Measurements from ENCODE around the gene PLEKHA5. TPM values are rescaled to one million over a fixed set of nuclear protein-coding genes. Genes with fewer than 3 reads are reported as not detected.

Gene PLEKHA5
- polyA plus RNA-seq, 3 donors: 0.35 to 0.79 (median 0.41) TPM

DNA sequence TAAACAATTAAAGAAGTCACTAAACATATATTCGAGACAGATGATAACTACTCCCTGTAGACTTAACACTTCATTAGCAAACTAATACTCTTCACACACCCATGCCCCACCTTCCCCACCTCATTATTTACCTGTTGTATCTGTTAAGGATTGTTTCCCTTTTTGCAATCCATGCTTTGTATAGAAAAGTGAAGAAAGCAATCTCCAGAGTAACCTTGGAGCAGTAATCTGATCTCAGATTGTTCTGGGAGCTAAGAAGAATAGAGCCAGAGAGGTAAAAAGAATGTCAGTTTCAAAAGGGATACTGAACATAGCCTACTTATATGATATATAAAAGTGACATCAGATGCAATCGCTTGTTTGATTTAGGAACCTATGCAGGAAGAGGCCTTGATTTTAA lies 37.4 kb downstream of the PLEKHA5 start:
- H3K36me3 ChIP-seq (replicated peaks in 1 of 2; ENCODE audit: control insufficient read depth in 1 of 2, insufficient read depth in 2 of 2, low read length in 2 of 2): no peaks in the 10 kb centered on the region
- H3K36me3 Mint-ChIP-seq: no peaks in the 10 kb centered on the region
- no peak overlapping the region for H3K4me3 ChIP-seq (replicated peaks in 1 of 3; ENCODE audit: low read depth in 2 of 3, low read length in 3 of 3)
- no peak overlapping the region for H3K27ac Mint-ChIP-seq
- no peak overlapping the region for H3K4me2 ChIP-seq (replicated peaks; ENCODE audit: extremely low read depth, low read length, poor library complexity, severe bottlenecking)
- peaks cover 0 to 3% (median 0%) of the 10 kb centered on the region in 7 donors for H3K9me3 Mint-ChIP-seq
- no peak overlapping the region for H3K27ac ChIP-seq (ENCODE audit: low read depth in 1 of 2, low read length in 2 of 2)
- intact Hi-C loops (cut with micrococcal nuclease): no loop called here
- H3K79me2 ChIP-seq (ENCODE audit: insufficient read depth, low read length): no peaks in the 10 kb centered on the region
- no peak overlapping the region for H3K4me3 Mint-ChIP-seq
- H4K20me1 ChIP-seq (ENCODE audit: insufficient read depth, low read length): no peaks in the 10 kb centered on the region
- no peaks in the 10 kb centered on the region for H3K9me3 ChIP-seq (replicated peaks in 1 of 2; ENCODE audit: control insufficient read depth in 1 of 2, insufficient read depth in 1 of 2, low read length in 2 of 2)
- no peaks in the 10 kb centered on the region for H3K4me1 ChIP-seq (ENCODE audit: control insufficient read depth in 1 of 2, insufficient read depth in 2 of 2, low read length in 2 of 2)
- no peaks in the 10 kb centered on the region for H3K27me3 ChIP-seq (ENCODE audit: control insufficient read depth in 2 of 2, insufficient read depth in 2 of 2, low read length in 2 of 2)
- WGBS (ENCODE audit: insufficient coverage): no CpG with 5 or more reads among the region's 2 CpGs
- DNase-seq: no peak
- TF ChIP-seq, protein P1, sequence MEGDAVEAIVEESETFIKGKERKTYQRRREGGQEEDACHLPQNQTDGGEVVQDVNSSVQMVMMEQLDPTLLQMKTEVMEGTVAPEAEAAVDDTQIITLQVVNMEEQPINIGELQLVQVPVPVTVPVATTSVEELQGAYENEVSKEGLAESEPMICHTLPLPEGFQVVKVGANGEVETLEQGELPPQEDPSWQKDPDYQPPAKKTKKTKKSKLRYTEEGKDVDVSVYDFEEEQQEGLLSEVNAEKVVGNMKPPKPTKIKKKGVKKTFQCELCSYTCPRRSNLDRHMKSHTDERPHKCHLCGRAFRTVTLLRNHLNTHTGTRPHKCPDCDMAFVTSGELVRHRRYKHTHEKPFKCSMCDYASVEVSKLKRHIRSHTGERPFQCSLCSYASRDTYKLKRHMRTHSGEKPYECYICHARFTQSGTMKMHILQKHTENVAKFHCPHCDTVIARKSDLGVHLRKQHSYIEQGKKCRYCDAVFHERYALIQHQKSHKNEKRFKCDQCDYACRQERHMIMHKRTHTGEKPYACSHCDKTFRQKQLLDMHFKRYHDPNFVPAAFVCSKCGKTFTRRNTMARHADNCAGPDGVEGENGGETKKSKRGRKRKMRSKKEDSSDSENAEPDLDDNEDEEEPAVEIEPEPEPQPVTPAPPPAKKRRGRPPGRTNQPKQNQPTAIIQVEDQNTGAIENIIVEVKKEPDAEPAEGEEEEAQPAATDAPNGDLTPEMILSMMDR (IDR thresholded peaks at IDR 0.05): no peak
- H3K9ac ChIP-seq (ENCODE audit: insufficient read depth, low read length, poor library complexity, severe bottlenecking): no peak overlapping the region
- no peaks in the 10 kb centered on the region for H3K27me3 Mint-ChIP-seq (ENCODE audit: low read depth in 3 of 3)
- no peak overlapping the region for H2AFZ ChIP-seq (ENCODE audit: insufficient read depth, low read depth, low read length, poor library complexity, severe bottlenecking)
- no peaks in the 10 kb centered on the region for H3K4me1 Mint-ChIP-seq

DNA sequence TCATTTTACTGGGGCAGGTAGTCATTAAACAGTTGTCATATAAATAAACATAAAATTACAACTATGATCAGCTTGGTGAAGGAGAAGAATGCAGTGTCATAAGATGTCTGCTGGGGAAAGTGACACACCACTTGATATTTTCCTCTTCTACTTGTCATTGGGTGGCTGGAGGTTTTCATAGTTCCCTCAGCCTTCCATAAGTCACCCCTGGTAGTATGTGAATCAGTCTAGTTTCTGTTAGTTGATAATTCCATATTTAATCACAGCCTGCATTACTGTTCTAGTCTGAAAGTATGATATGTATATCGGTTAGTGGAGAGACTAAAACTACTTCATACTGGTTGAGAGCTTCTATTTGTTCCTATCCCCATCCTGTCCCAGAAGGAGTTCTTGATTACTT lies 38.2 kb downstream of the PLEKHA5 start:
- no peak overlapping the region for H3K9ac ChIP-seq (ENCODE audit: insufficient read depth, low read length, poor library complexity, severe bottlenecking)
- whole genome bisulfite sequencing (ENCODE audit: insufficient coverage): no CpG with 5 or more reads among the region's 1 CpG
- Mint-ChIP-seq H3K9me3 (peaks cover 0 to 3% (median 0%) of the 10 kb centered on the region in 7 donors), H3K36me3 (no peaks in the 10 kb centered on the region), H3K27ac (no peak overlapping the region), H3K4me1 (no peaks in the 10 kb centered on the region), H3K27me3 (ENCODE audit: low read depth in 3 of 3) (no peaks in the 10 kb centered on the region), H3K4me3 (no peak overlapping the region)
- H4K20me1 ChIP-seq (ENCODE audit: insufficient read depth, low read length): no peaks in the 10 kb centered on the region
- intact Hi-C loops (cut with micrococcal nuclease): no loop called here
- DNase-seq: no peak
- no peaks in the 10 kb centered on the region for H3K79me2 ChIP-seq (ENCODE audit: insufficient read depth, low read length)
- H3K4me2 ChIP-seq (replicated peaks; ENCODE audit: extremely low read depth, low read length, poor library complexity, severe bottlenecking): no peak overlapping the region
- no peaks in the 10 kb centered on the region for H3K36me3 ChIP-seq (replicated peaks in 1 of 2; ENCODE audit: control insufficient read depth in 1 of 2, insufficient read depth in 2 of 2, low read length in 2 of 2)
- H3K9me3 ChIP-seq (replicated peaks in 1 of 2; ENCODE audit: control insufficient read depth in 1 of 2, insufficient read depth in 1 of 2, low read length in 2 of 2): no peaks in the 10 kb centered on the region
- H3K4me3 ChIP-seq (replicated peaks in 1 of 3; ENCODE audit: low read depth in 2 of 3, low read length in 3 of 3): no peak overlapping the region
- TF ChIP-seq, protein P1 (IDR thresholded peaks at IDR 0.05): no peak
- no peaks in the 10 kb centered on the region for H3K4me1 ChIP-seq (ENCODE audit: control insufficient read depth in 1 of 2, insufficient read depth in 2 of 2, low read length in 2 of 2)
- H2AFZ ChIP-seq (ENCODE audit: insufficient read depth, low read depth, low read length, poor library complexity, severe bottlenecking): no peak overlapping the region
- no peaks in the 10 kb centered on the region for H3K27me3 ChIP-seq (ENCODE audit: control insufficient read depth in 2 of 2, insufficient read depth in 2 of 2, low read length in 2 of 2)
- no peak overlapping the region for H3K27ac ChIP-seq (ENCODE audit: low read depth in 1 of 2, low read length in 2 of 2)
